ENCODE measurements around the gene PRKRA.

DNA sequence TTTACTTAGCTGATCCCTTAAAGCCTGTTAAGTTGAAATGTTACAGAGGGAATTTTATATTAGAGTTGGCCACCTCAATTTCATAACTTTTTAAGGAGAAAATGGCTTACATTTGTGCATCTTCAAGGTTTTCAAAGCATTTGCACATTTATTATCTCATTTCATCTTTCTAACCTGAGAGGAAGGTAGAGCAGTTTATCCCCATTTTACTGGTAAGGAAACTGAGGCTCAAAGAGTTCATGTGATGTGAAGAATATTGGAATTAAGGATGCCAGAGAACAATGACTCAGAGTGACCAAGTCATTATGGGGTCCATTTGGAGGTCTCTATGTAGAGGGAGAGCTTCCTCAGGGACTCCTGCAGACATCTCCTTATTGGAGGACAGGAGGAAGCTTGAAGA, 35.0 kb downstream of the PRKRA start:
- TF ChIP-seq CTCF (conservative IDR thresholded peaks at IDR 0.05) (no peak), ZFX (IDR thresholded peaks at IDR 0.05) (no peak)
